LNCaP clone FGC (cell line): ENCODE results near the gene CEP68.

ENCODE experiments used
- DNase-seq: peaks from one replicate; pipeline ENCODE4 v3.0.0-alpha.2; 2011; ENCODE audit warnings: low read depth
- H3K4me3 ChIP-seq: 2 replicates; pipeline ENCODE4 v1.5.1; 2011; ENCODE audit warnings: mild to moderate bottlenecking, low read depth, low read length, control low read depth
- TF ChIP-seq, protein P1 (sequence below): IDR thresholded peaks from 2 replicates; pipeline ENCODE4 v1.5.1; 2012; ENCODE audit warnings: mild to moderate bottlenecking; ENCODE audit not compliant: control insufficient read depth, insufficient read depth; ENCODE audit errors: extremely low read depth

CEP68 gene

DNA sequence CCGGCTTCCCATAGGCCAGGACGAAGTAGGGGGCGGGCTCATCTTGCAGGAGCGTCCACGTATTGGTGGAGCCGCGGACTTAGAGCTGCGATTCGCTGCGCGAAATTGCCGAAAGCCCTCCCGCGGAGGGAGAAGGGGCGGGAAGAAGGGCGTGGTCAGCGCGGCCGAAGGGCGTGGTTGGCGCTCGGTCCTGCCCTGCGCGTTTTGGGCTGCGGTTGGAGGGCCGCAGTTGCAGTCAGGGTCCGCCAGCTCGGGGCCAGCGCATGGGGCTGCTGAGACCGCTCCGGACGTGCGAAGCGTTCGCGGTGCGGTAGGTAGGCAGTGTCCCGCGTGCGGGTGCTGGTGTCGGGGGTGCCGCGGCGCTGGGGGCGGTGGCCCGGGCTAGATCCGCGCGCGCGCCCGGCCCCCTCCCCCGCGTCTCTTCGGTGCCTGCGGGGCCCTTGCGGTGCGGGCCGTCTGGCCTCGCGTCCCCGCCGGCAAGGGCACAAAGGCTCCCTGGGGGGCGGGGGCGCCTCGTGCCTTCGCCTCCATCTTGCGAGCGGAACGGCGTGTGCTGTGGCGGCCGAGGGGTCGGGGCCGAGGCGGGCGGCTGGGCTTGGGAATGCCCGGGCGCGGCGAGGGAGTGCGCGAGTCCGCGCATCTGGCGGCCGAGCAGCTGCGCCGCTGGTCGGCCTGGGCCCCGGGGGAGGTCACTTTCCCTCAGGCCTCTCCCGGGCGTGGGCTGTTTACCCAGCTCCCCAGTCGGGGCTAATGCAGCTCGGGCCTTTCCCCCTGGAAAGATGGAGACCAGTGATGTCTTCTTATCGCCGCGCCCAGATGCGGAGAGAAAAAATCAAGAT lies at the start of gene CEP68:
CEP68 (plus strand) TSS at position 202 of the 839 bp plus-strand sequence. CDS start 13,029 bp downstream, outside the sequence.
- TF ChIP-seq, protein P1, sequence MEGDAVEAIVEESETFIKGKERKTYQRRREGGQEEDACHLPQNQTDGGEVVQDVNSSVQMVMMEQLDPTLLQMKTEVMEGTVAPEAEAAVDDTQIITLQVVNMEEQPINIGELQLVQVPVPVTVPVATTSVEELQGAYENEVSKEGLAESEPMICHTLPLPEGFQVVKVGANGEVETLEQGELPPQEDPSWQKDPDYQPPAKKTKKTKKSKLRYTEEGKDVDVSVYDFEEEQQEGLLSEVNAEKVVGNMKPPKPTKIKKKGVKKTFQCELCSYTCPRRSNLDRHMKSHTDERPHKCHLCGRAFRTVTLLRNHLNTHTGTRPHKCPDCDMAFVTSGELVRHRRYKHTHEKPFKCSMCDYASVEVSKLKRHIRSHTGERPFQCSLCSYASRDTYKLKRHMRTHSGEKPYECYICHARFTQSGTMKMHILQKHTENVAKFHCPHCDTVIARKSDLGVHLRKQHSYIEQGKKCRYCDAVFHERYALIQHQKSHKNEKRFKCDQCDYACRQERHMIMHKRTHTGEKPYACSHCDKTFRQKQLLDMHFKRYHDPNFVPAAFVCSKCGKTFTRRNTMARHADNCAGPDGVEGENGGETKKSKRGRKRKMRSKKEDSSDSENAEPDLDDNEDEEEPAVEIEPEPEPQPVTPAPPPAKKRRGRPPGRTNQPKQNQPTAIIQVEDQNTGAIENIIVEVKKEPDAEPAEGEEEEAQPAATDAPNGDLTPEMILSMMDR = no peak
- DNase-seq = peak; percentile 71
- H3K4me3 ChIP-seq = peak within 1 kb of the TSS; percentile 60

GRCh38 chr2:65013776-65014175 lies 42.4 kb upstream of the CEP68 start:
- H3K4me3 ChIP-seq = no peak overlapping the region
- DNase-seq = no peak
- TF ChIP-seq, protein P1 = no peak

GRCh38 chr2:65015731-65016130 lies 40.5 kb upstream of the CEP68 start:
- H3K4me3 ChIP-seq = no peak overlapping the region
- DNase-seq = no peak
- TF ChIP-seq, protein P1 = no peak

GRCh38 chr2:65016789-65017188 lies 39.4 kb upstream of the CEP68 start:
- H3K4me3 ChIP-seq = no peak overlapping the region
- no peak for DNase-seq
- TF ChIP-seq, protein P1 = no peak

GRCh38 chr2:65017335-65017734 lies 38.9 kb upstream of the CEP68 start:
- DNase-seq = no peak
- H3K4me3 ChIP-seq = no peak overlapping the region
- TF ChIP-seq, protein P1 = no peak

DNA sequence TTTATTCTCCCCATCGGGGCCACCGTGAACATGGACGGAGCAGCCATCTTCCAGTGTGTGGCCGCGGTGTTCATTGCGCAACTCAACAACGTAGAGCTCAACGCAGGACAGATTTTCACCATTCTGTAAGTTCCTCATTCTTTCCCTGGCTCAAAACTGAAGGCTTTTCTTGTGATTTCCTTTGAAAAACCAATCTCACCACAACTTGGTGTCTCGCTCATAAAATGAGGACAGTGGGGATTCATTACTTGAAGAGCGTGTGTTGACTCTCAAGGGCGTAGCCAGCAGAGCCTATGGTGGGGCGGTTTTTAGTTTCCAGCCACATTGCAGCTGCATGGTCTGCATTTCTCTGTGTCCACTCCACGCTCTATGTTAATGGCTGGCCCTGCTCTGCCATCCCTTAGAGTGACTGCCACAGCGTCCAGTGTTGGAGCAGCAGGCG lies 38.1 kb upstream of the CEP68 start:
- TF ChIP-seq, protein P1 = no peak
- DNase-seq = no peak
- H3K4me3 ChIP-seq = no peak overlapping the region
